Activated T-helper 17 cell treated with anti-CD3 and anti-CD28 coated beads, Interleukin-2, amount 50 U/mL, for 72 hours (primary cell): Measurements from ENCODE around the gene ODAD2. TPM values are rescaled to one million over a fixed set of nuclear protein-coding genes. Genes with fewer than 3 reads are reported as not detected.

Experiments used
- ATAC-seq: fragments of 150-1000 bp; cut with Tn5 transposase; replicated peaks from 2 replicates; pipeline ENCODE4 v1.10.0; 2021; ENCODE audit warnings: mild to moderate bottlenecking, moderate library complexity
- H3K27ac Mint-ChIP-seq: one replicate; pipeline ENCODE4 v1.8.0; 2022; ENCODE audit warnings: mixed read lengths
- H3K27me3 Mint-ChIP-seq: one replicate; pipeline ENCODE4 v1.8.0; 2022; ENCODE audit warnings: mixed read lengths
- H3K36me3 Mint-ChIP-seq: one replicate; pipeline ENCODE4 v1.8.0; 2022; ENCODE audit warnings: low read depth, mild to moderate bottlenecking, mixed read lengths
- H3K4me1 Mint-ChIP-seq: one replicate; pipeline ENCODE4 v1.8.0; 2022; ENCODE audit warnings: mixed read lengths
- H3K4me3 Mint-ChIP-seq: one replicate; pipeline ENCODE4 v1.8.0; 2022; ENCODE audit warnings: mild to moderate bottlenecking, mixed read lengths
- H3K9me3 Mint-ChIP-seq: one replicate; pipeline ENCODE4 v1.8.0; 2022; ENCODE audit warnings: mixed read lengths
- total RNA-seq, 2 donors: library from RNA; stranded (reverse); gene quantifications; one replicate each; pipeline ENCODE4 v1.2.3, GENCODE V29; 2022

Gene ODAD2
- total RNA-seq, 2 donors from 2014 or later, result 0.08 TPM; not detected in 1

DNA sequence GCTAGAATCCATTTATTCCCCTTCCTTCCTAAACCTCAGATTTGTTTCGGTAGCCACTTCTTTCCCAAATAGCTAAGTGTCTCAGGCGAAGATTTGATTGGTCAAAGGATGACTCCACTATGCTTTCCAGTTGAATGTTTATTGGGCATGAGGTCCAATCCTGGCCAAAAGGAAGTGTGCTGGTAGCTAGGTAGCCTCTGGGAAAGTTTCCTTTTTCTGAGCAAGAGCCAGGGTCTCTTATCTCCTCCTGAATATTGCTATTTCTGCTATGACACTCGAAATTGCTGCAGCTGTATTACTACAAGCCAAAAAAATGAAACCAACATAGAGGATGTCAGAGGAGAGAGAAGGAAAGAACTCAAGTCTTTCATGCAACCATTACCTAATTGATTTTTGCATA is 199.8 kb downstream of the ODAD2 start:
- no peak overlapping the region for H3K4me3 Mint-ChIP-seq
- H3K27me3 Mint-ChIP-seq, result peaks cover 21% of the 10 kb centered on the region
- H3K9me3 Mint-ChIP-seq, result no peaks in the 10 kb centered on the region
- no peak for ATAC-seq
- no peak overlapping the region for H3K27ac Mint-ChIP-seq
- no peaks in the 10 kb centered on the region for H3K4me1 Mint-ChIP-seq
- H3K36me3 Mint-ChIP-seq, result no peaks in the 10 kb centered on the region

DNA sequence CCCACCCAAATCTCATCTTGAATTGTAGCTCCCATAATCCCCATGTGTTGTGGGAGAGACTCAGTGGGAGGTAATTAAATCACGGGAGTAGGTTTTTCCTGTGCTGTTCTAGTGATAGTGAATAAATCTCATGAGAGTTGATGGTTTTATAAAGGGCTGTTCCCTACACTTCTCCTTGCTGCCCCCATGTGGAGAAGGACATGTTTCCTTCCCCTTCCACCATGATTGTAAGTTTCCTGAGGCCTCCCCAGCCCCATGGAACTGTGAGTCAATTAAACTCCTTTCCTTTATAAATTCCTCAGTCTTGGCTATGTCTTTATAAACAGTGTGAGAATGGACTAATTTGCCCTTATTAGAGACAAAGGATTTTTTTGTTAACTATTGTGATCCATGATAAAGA is 204.7 kb downstream of the ODAD2 start:
- no peaks in the 10 kb centered on the region for H3K4me1 Mint-ChIP-seq
- H3K36me3 Mint-ChIP-seq, result no peaks in the 10 kb centered on the region
- H3K4me3 Mint-ChIP-seq, result no peak overlapping the region
- H3K27ac Mint-ChIP-seq, result no peak overlapping the region
- no peak for ATAC-seq
- peaks cover 27% of the 10 kb centered on the region for H3K27me3 Mint-ChIP-seq
- H3K9me3 Mint-ChIP-seq, result no peaks in the 10 kb centered on the region

DNA sequence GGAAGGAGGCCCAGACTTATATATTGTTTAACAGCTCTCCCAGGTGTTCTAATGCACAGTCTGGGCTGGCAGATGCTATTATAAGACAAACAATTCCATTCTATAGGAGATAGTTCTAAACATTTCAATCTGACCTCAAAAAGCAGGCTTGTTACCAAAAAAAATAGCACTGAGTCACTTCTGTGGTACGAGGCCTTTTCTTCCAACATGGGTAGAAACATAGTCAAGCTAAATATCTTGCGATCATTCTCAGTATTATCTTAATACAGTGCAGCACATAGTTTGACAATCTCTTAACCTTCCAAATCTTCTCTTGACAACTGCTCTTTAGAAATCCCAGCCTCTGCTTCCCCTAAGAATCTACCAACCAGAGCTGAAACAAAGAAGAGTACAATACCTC is 206.7 kb downstream of the ODAD2 start:
- no peaks in the 10 kb centered on the region for H3K36me3 Mint-ChIP-seq
- no peak overlapping the region for H3K27ac Mint-ChIP-seq
- H3K9me3 Mint-ChIP-seq, result no peaks in the 10 kb centered on the region
- no peak overlapping the region for H3K4me3 Mint-ChIP-seq
- H3K4me1 Mint-ChIP-seq, result no peaks in the 10 kb centered on the region
- ATAC-seq, result no peak
- peaks cover 28% of the 10 kb centered on the region for H3K27me3 Mint-ChIP-seq

DNA sequence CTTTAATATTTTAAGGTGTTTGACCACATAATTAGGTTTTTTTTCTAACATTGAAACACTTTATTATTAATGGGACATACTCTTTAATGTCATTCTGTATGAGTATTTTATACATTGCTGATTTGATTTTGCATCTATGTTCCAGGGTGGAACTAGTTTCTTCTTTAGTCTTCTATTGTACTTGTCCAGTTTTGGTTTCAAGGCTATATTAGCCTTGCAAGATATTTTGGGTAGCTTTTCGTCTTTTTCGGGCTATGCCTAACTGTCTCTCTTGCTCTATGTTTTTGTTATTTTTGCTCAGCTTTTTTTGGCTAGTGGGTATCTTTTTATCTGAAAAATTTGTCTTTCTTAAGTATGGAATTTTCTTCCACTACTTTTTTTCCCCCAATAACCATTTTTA is 214.6 kb downstream of the ODAD2 start:
- Mint-ChIP-seq H3K27me3 (peaks cover 26% of the 10 kb centered on the region), H3K4me3 (no peak overlapping the region), H3K27ac (no peak overlapping the region), H3K9me3 (peaks cover 6% of the 10 kb centered on the region), H3K4me1 (no peaks in the 10 kb centered on the region), H3K36me3 (no peaks in the 10 kb centered on the region)
- no peak for ATAC-seq

DNA sequence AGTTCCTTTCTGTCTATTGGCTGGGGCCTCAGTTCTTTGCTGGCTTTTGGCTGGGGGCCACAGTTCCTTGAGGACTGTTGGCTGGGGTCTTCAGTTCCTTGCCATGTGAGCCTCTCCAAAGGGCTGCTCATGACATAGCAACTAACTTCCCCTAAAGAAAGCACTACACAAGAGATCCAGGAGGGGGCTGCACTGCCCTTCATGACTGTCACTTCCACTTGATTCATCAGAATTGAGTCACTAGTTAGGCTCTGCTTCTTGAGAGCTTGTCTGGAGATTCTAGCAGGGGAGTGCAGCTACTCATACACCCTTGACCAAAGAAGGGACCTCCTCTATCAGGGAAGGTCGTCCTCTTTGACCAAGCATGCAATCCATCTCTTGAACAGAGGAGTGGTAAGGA is 215.2 kb downstream of the ODAD2 start:
- ATAC-seq, result peak; percentile 39
- Mint-ChIP-seq H3K27me3 (peaks cover 25% of the 10 kb centered on the region), H3K4me3 (no peak overlapping the region), H3K36me3 (no peaks in the 10 kb centered on the region), H3K27ac (no peak overlapping the region), H3K9me3 (peaks cover 6% of the 10 kb centered on the region), H3K4me1 (no peaks in the 10 kb centered on the region)

DNA sequence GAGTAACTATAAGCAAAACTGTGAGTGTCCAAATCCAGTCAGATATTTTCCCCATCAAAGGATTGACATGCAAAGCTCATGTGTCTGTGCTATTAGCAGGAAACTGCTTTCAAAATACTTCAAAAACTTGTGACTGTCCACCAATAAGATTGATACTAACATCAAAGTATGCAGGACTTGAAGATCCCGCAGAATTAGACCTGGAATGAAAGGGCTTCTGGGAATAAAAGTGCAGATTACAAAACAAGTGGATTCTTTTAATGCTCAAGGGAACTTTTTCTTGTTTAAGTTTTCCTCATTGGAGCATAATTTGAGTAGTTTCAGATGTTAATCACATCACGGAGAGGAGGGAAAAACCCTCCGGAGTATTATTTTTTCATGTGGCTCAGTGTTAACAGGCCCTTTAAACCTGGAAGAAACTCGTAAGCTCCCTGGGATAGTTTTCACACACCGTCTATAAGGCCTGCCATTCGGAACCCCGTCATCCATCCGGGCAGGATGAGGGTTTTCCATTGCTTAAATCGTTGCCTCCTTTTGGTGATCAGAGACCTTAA is 219.3 kb downstream of the ODAD2 start:
- no peaks in the 10 kb centered on the region for H3K36me3 Mint-ChIP-seq
- ATAC-seq, result no peak
- peaks cover 6% of the 10 kb centered on the region for H3K9me3 Mint-ChIP-seq
- H3K4me3 Mint-ChIP-seq, result no peak overlapping the region
- no peak overlapping the region for H3K27ac Mint-ChIP-seq
- no peaks in the 10 kb centered on the region for H3K4me1 Mint-ChIP-seq
- H3K27me3 Mint-ChIP-seq, result peaks cover 38% of the 10 kb centered on the region

DNA sequence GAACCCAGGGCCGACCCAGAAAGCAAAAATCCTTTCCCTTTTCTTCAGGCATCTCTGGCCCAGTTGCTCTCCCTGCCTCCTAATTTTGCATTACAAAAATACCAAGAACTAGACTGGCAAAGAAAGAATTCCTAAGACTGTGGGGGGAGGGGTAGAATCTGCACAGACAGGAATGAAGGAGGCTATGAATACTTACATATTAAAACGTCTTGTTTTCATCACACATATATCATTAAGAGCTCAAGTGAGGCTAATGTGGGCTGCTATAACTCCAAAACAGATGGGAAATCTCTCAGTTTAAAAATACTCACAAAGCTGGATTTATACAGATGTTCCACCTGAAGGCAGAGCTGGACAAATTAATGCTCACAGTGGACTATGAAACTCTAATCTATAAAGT is 224.0 kb downstream of the ODAD2 start:
- Mint-ChIP-seq H3K27me3 (peaks cover 59% of the 10 kb centered on the region), H3K4me1 (no peaks in the 10 kb centered on the region), H3K36me3 (no peaks in the 10 kb centered on the region), H3K9me3 (no peaks in the 10 kb centered on the region), H3K4me3 (no peak overlapping the region), H3K27ac (no peak overlapping the region)
- no peak for ATAC-seq

DNA sequence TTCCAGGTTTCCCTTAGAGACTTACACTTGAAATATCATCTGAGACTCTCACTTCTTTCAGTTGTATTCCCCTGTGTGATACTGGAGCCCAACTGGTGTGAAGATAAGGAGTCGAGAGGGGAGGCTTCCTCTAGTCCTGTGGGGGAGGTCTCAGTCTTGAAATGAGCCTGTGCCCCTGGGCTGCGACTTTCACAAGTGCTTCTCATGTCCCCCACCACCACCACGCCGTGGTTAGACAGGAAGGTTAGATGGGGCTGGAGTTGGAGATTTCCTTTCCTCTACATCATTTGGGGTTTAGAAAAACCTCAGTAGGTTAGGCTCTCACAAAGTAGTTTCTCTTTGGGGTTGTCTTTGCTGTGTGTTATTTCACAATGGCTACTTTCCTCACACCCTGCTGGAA is 227.6 kb downstream of the ODAD2 start:
- peaks cover 55% of the 10 kb centered on the region for H3K27me3 Mint-ChIP-seq
- H3K9me3 Mint-ChIP-seq, result no peaks in the 10 kb centered on the region
- H3K4me3 Mint-ChIP-seq, result no peak overlapping the region
- no peak overlapping the region for H3K27ac Mint-ChIP-seq
- no peaks in the 10 kb centered on the region for H3K4me1 Mint-ChIP-seq
- ATAC-seq, result peak; percentile 28
- no peaks in the 10 kb centered on the region for H3K36me3 Mint-ChIP-seq

DNA sequence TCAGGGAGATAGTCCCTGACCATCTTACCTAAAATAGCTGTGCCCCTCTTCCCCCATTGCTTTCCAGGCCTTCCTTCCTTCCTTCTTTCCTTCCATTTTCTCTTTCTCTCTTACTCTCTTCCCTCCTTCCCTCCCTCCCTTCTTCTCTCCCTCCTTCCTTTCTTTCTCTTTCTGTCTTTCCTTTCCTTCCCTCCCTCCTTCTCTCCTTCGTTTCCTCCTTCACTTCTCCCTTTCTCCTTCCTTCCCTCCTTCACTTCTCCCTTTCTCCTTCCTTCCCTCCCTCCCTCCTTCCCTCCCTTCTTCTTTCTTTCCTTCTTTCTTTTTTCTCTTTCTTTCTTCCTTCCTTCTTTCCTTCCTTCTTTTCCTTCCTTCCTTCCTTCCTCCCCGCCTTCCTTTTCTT is 228.7 kb downstream of the ODAD2 start:
- ATAC-seq, result no peak
- Mint-ChIP-seq H3K4me1 (no peaks in the 10 kb centered on the region), H3K27ac (no peak overlapping the region), H3K27me3 (peaks cover 51% of the 10 kb centered on the region), H3K4me3 (no peak overlapping the region), H3K36me3 (no peaks in the 10 kb centered on the region), H3K9me3 (no peaks in the 10 kb centered on the region)
